MG63 (cell line): ENCODE results near the gene PLPPR5. TPM values are rescaled to one million over a fixed set of nuclear protein-coding genes. Genes with fewer than 3 reads are reported as not detected.
"Not testable (repeated sequence)": the region's sequence is repeated elsewhere in the genome, so short reads cannot be mapped to it uniquely, and the experiment has no call there.

Experiments
- DNase-seq: peaks from one replicate; pipeline ENCODE4 v3.0.0-alpha.2; 2020
- H3K27me3 ChIP-seq: fragments of 250-450 bp; sonication (Bioruptor Pico); 2 replicates; pipeline ENCODE4 v1.5.1; 2020; ENCODE audit warnings: mild to moderate bottlenecking, moderate library complexity
- H3K36me3 ChIP-seq: fragments of 250-450 bp; sonication (Bioruptor Pico); 2 replicates; pipeline ENCODE4 v1.5.1; 2020; ENCODE audit warnings: mild to moderate bottlenecking, moderate library complexity
- H3K4me3 ChIP-seq: fragments of 250-450 bp; sonication (Bioruptor Pico); 2 replicates; pipeline ENCODE4 v1.5.1; 2020; ENCODE audit warnings: mild to moderate bottlenecking, moderate library complexity
- H3K9me3 ChIP-seq: fragments of 250-450 bp; sonication (Bioruptor Pico); 2 replicates; pipeline ENCODE4 v1.5.1; 2020; ENCODE audit warnings: mild to moderate bottlenecking, moderate library complexity
- total RNA-seq: library from RNA; depleted of rRNA; stranded (reverse); fragments of >200 nt; shearing (Covaris generic); gene quantifications from 2 replicates; pipeline ENCODE4 v1.2.3, GENCODE V29; 2014; ENCODE audit warnings: low replicate concordance; rRNA removed

PLPPR5 gene
- 0.16 TPM in 1 of 2 replicates, not detected in the other for total RNA-seq

GRCh38 chr1:99004861-99005442 is at the start of gene PLPPR5:
Gene PLPPR5 (minus strand): TSS chr1:99004861. CDS start chr1:99004671, 190 bp downstream.
- peak; percentile 33 for DNase-seq
- peak within 1 kb of the TSS; percentile 43 for H3K4me3 ChIP-seq
- H3K27me3 ChIP-seq, result peaks cover 3% of the 10 kb centered on the region; the same call in 1 of the 2 replicates
- no peaks in the 10 kb centered on the region for H3K36me3 ChIP-seq
- H3K9me3 ChIP-seq, result no peaks in the 10 kb centered on the region

DNA sequence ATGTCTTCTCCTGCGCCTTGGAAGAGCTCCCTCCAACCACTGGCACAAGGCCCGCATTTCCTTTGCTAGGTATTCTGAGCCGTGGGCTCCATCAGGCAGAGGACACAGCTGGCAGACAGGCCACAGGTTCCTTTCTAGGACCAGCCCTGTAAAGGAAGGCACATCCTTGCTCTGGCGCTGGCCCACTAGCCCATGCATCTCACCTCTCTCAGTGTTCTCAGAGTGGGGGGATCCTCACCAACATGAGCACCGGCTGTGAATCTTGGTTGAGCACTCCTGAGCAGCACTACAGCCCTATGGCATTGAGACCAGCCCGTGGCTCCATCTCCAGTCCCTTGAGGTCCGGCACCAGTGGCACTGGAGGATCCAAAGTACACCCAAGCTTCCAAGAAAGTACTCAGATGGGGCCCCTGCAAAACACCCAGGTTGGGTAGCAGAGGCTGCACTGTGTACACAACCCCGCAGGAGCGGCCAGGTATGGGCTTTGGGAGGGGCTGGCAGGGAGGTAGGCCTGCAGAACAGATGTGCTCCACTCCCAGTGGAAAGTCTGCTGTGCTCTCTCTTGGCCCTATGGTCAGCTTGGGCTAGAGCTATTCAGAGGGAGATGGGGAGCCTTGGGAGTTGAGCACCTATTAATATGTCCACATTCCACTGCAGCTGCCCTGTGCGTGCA is 47.1 kb upstream of the PLPPR5 start:
- no peak for DNase-seq
- no peak overlapping the region for H3K4me3 ChIP-seq
- H3K27me3 ChIP-seq, result no peaks in the 10 kb centered on the region
- H3K9me3 ChIP-seq, result no peaks in the 10 kb centered on the region
- no peaks in the 10 kb centered on the region for H3K36me3 ChIP-seq

DNA sequence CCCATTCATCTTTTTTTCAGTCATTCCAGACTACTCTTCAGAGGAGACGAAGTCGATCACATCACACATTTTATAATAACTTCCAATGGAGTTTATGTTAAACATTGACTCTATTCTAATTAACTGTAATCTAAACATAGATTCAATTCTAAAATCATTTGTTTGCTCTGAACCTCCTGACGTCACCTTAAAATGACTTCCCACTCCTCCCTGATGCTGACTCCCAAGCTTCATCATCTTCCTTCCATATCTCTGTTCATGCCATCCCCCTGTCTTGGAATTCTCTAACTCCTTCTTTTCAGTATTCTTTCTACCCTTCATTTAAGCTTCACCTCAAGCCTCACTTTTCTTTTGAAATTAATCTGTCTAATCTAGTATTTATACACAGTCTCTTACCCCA is 45.1 kb upstream of the PLPPR5 start:
- Histone ChIP-seq H3K9me3 (no peaks in the 10 kb centered on the region), H3K4me3 (no peak overlapping the region), H3K27me3 (no peaks in the 10 kb centered on the region), H3K36me3 (no peaks in the 10 kb centered on the region)
- no peak for DNase-seq

DNA sequence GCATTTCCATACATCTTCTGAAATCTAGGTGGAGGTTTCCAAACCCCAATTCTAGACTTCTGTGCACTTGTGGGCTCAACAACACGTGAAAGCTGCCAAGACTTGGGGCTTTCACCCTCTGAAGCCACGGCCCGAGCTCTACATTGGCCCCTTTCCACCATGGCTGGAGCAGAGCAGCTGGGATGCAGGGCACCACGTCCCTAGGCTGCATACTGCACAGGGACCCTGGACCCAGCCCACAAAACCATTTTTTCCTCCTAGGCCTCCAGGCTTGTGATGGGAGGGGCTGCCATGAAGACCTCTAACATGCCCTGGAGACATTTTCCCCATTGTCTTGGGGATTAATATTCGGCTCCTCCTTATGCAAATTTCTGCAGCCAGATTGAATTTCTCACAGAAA is 32.1 kb upstream of the PLPPR5 start:
- not testable (repeated sequence) for H3K36me3 ChIP-seq, DNase-seq, H3K27me3 ChIP-seq, H3K4me3 ChIP-seq
- H3K9me3 ChIP-seq, result peaks cover 15% of the 10 kb centered on the region

GRCh38 chr1:99018313-99018712 is 13.7 kb upstream of the PLPPR5 start:
- Histone ChIP-seq H3K9me3 (no peaks in the 10 kb centered on the region), H3K27me3 (no peaks in the 10 kb centered on the region), H3K36me3 (no peaks in the 10 kb centered on the region), H3K4me3 (no peak overlapping the region)
- DNase-seq, result no peak

DNA sequence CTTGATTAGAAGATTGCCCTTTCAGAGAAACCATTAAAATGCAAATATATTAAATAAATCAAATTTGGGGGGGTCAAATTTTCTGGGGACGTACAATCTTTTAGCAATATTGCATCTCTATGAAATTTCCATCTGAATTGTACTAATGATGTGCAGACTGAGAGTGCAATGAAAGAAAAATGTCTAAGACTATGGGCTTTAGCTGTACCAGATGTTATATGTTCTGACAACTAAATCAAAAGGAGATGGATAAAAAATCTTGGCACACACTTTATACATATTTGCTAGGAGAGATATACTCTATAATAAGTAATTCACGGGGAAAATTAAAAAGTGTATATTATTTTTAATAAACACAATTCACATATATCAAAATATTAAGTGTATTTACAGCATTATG is 13.0 kb upstream of the PLPPR5 start:
- Histone ChIP-seq H3K36me3 (no peaks in the 10 kb centered on the region), H3K4me3 (no peak overlapping the region), H3K27me3 (no peaks in the 10 kb centered on the region), H3K9me3 (no peaks in the 10 kb centered on the region)
- no peak for DNase-seq

DNA sequence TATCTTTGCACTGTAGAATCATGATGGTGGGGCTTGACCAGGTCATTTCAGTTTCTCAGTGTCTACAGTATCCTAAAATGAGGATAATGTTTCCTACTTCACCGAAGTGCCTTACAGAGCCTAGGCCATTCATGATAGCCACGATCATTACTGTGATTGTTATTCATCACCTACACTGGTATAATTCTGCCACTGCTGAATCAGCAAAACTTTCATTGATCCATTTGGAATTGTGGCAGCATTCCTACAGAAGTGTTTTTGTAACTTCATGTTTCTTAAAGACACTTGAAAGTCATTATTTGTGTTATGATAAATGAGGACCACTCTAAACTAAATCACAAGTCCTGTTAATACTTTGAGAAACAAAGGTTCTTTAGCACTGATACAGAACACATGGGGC is 6.0 kb upstream of the PLPPR5 start:
- Histone ChIP-seq H3K9me3 (no peaks in the 10 kb centered on the region), H3K4me3 (no peak overlapping the region), H3K36me3 (no peaks in the 10 kb centered on the region), H3K27me3 (peaks cover 3% of the 10 kb centered on the region; the same call in 1 of the 2 replicates)
- DNase-seq, result no peak

DNA sequence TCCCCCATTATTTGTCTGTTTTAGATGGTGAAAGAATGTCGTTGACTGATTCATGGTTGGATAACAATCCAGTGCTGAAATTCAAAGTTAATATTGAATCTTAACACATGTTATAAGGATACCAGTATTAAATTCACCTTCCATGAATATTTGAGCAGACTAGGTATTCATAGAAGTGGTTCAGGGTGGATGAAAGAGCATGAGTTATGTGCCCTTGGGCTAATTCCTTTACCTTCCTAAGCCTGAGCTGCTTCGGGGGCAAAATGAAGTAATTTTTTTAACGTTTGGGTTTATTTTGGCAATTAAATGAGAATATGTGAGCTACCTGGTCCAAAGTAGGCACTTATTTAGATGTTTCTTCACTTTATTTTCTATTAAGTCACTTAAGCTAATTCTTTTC is 2.7 kb upstream of the PLPPR5 start:
- H3K27me3 ChIP-seq, result peaks cover 3% of the 10 kb centered on the region; the same call in 1 of the 2 replicates
- H3K9me3 ChIP-seq, result no peaks in the 10 kb centered on the region
- no peak overlapping the region for H3K4me3 ChIP-seq
- H3K36me3 ChIP-seq, result no peaks in the 10 kb centered on the region
- no peak for DNase-seq

DNA sequence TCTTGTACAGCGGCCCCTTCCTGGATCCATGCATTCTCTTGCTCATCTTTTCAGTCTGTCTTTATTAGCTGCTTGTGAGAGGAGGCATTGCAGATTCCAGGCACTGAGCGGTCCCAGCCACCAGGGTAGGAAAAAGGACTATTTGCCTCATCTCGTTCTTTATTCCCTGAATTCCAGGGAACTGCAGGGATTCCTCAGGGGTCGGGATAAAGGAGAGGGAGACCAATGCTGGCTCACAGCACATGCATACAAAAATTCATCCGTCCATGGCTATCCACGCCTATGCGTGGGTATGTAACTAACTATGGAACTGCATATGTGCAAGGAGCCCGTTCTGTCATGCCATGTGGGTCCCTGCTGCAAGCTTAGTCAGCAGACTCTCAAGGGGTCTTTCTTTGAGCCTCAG is 879 bp upstream of the PLPPR5 start:
- Histone ChIP-seq H3K9me3 (no peaks in the 10 kb centered on the region), H3K27me3 (peaks cover 3% of the 10 kb centered on the region; the same call in 1 of the 2 replicates), H3K36me3 (no peaks in the 10 kb centered on the region), H3K4me3 (peak overlapping the region; percentile 40)
- DNase-seq, result no peak

- Histone ChIP-seq H3K36me3 (no peaks in the 10 kb centered on the region), H3K27me3 (peaks cover 3% of the 10 kb centered on the region; the same call in 1 of the 2 replicates), H3K4me3 (peak overlapping the region; percentile 43), H3K9me3 (no peaks in the 10 kb centered on the region)
- DNase-seq, result peak; percentile 44
Measured at GRCh38 chr1:99004254-99004860, 304 bp downstream of the PLPPR5 start.

DNA sequence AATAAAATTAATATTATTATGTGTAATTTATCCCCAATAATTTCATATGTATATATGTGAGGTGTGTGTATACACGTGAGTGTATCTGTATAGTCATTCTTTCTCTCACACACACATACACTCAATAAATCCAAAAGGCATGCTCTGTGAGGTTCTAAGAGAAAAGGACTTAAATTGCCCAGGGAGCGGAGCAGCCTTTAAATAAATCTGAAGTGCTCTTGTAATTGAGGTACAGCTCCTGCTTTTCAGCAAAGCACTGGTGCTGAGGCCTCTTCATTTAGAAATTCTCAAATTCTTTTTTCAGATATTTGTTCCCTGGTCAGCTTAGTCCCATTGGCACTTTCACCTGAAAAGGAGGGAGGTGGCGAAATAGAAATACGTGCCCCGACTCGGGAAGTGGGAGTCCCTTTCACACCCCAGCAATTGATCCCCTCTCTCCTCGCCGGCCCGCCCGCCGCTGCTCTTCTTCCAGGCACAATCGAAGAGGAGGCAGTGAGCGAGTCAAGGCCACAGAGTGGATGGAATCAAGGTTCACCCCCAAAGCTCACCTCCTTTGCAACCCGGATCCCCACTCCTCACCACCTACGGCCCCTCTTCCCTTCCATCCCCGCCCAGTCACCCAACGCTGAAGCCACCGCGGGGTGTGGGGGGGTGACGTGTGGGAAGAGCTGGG is 944 bp downstream of the PLPPR5 start:
- Histone ChIP-seq H3K4me3 (peak overlapping the region; percentile 43), H3K9me3 (no peaks in the 10 kb centered on the region), H3K27me3 (peaks cover 3% of the 10 kb centered on the region; the same call in 1 of the 2 replicates), H3K36me3 (no peaks in the 10 kb centered on the region)
- DNase-seq, result no peak

DNA sequence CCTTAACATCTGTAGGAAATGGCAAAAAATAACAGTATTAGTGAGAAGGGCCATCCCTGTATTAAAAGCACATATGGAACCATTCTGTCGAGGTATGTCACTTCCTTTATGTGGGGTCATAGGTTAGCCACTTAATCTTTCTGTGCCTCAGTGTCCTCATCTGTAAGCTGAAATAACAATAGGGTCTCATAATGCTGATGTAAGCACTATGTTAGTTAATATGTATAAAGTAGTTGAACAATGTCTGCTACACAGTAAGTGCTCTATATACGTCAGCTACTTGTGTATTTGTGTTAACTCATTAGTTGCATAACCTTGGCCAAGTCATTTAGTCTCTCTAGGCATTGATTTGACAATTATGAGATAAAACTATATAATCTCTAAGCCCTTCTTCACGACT is 11.8 kb downstream of the PLPPR5 start:
- H3K36me3 ChIP-seq, result no peaks in the 10 kb centered on the region
- H3K4me3 ChIP-seq, result no peak overlapping the region
- DNase-seq, result no peak
- H3K9me3 ChIP-seq, result no peaks in the 10 kb centered on the region
- no peaks in the 10 kb centered on the region for H3K27me3 ChIP-seq

GRCh38 chr1:98991127-98992012 is 13.3 kb downstream of the PLPPR5 start:
- Histone ChIP-seq H3K27me3 (no peaks in the 10 kb centered on the region), H3K4me3 (no peak overlapping the region), H3K36me3 (no peaks in the 10 kb centered on the region), H3K9me3 (peaks cover 2% of the 10 kb centered on the region; the same call in 1 of the 2 replicates)
- peak; percentile 49 for DNase-seq

DNA sequence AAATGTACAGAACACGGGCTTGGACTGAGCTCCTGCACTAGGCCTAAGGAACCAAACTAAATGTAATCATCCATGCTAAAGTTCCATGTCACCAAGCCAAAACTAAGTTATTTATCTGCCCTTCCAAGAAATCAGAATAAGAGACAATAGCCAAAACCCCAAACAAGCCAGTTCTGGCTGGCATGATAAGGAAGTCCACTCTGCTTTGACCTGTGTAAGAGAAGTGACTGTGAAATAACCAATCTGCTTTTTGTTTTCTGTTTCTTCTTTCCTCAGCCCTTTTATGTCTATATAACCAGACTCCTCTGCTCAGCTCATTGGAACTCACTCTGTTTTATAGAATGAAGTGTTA is 15.1 kb downstream of the PLPPR5 start:
- no peaks in the 10 kb centered on the region for H3K27me3 ChIP-seq
- DNase-seq, result no peak
- no peak overlapping the region for H3K4me3 ChIP-seq
- H3K9me3 ChIP-seq, result peaks cover 2% of the 10 kb centered on the region; the same call in 1 of the 2 replicates
- H3K36me3 ChIP-seq, result no peaks in the 10 kb centered on the region

- Histone ChIP-seq H3K27me3 (no peaks in the 10 kb centered on the region), H3K9me3 (peaks cover 2% of the 10 kb centered on the region; the same call in 1 of the 2 replicates), H3K4me3 (no peak overlapping the region), H3K36me3 (no peaks in the 10 kb centered on the region)
- DNase-seq, result no peak
Measured at GRCh38 chr1:98988904-98989555, 15.6 kb downstream of the PLPPR5 start.

DNA sequence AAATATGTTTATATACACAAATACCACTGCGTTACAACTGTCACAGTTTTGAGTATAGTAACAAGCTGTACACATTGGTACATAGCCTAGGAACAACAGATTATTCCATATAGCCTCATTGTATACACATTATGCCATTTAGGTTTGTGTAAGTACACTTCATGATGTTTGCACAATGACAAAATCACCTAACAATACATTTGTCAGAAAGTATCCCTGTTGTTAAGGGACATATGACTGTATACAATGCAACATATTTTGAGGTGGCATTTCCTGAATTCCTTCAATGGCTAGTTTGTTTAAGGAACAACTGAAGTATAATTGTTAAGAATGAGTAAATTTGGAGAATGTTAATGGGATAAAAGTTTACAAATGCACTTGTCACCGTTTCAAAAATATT is 19.0 kb downstream of the PLPPR5 start:
- Histone ChIP-seq H3K27me3 (no peaks in the 10 kb centered on the region), H3K9me3 (peaks cover 2% of the 10 kb centered on the region; the same call in 1 of the 2 replicates), H3K4me3 (no peak overlapping the region), H3K36me3 (no peaks in the 10 kb centered on the region)
- DNase-seq, result no peak
